UCSD-AML1 (cell line): ENCODE results near the gene OMA1.
"Not testable (repeated sequence)": the region's sequence is repeated elsewhere in the genome, so short reads cannot be mapped to it uniquely, and the experiment has no call there.

ENCODE experiments used
- DNase-seq: peaks from one replicate; lab custom pipeline; 2025; ENCODE audit not compliant: unreplicated experiment; lab: John Stamatoyannopoulos, UW

The OMA1 gene

DNA sequence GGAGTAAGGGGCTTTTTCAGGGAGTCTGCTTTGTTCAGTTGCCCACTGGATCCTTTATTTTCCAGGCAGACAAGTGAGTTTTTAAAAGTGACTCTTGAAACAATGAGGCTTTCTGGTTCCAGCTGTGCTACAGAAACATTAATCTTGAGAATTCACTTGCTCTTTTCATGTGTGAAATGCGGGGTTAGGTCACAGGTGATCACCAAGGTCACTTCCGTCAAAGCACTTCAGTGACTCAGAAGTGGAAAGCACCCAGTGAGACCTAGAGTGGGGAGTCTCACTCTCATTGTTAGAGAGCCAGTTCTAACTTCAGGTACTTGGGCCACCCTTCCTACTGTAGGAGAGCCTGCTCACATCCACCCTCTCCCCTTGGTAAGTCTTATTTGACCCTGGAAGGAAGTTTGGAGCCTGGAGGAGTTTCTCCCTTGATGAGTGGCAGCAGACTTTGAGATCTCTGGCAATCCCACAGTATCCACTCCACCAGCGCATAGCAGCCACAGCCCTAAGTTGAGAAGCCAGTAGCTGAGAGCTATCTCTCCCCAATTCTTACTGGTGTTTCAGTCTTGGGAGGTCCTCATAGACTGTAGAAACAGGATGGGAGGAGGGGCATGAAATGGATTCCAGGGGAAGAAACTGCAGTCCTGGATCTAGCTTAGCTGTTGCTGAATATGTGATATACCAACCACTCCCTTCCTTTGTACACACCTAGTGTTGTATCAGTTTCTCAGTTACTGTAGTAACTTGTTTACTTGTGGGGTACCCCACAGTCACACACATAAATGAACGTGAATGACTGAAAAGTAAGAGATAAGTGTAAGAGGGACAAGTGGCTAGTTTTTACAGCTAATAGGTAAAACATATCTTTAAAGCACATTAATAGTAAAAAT lies 27.4 kb upstream of the OMA1 start:
- DNase-seq = no peak

DNA sequence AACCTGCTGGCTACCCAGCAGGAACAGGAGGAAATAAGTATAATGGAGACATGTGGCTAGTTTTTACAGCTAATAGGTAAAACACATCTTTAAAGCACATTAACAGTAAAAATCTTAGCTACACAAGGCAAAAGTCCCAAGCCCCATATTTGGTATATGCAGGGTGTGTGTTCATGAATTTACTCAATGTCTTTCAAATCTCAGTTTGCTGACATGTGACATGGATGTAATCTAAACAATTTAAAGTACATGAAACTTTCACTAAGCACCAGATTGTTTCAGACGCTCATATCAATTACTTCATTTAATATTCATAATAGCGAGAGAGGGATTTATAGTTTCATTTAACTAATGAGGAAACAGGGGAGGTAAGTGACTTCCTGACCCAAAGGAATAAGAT lies 26.6 kb upstream of the OMA1 start:
- DNase-seq = no peak

DNA sequence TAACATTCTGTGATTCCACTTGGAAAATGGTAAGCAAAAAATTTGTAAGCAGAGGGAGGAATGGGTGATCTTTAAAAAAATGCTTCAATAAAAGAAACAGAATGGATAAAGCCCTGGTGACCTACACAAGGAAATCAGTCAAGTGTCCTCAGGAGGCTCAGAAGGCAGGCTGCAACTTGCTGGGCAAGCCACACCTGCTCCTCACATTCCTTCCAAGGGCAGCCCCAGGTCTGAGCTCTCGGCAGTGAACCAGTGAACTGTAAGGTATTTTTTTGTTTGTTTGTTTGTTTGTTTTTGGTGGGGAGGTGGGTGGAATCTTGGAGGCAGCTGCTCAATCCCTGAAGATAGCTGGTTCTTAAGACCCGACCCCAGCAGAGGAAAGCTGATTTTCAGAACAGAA lies 26.2 kb upstream of the OMA1 start:
- no peak for DNase-seq

DNA sequence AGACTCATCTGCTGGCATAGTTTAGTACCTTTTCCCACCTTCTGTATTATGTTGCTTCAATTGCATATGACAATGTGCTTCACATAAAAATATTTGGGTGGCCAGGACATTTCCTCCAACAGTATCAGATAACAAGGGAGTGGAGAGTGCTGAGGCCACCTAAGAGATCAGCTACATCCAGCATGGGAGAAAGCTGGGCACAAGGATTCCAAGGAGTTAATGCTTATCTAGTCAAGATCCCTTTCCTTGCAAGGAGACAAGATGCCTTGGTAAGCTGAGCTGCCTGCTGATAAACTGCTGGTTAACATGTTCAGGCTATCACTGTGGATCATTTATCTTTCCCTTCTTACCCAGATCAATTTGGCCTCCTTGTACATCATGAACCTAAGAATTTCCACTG lies 25.1 kb upstream of the OMA1 start:
- DNase-seq = no peak

DNA sequence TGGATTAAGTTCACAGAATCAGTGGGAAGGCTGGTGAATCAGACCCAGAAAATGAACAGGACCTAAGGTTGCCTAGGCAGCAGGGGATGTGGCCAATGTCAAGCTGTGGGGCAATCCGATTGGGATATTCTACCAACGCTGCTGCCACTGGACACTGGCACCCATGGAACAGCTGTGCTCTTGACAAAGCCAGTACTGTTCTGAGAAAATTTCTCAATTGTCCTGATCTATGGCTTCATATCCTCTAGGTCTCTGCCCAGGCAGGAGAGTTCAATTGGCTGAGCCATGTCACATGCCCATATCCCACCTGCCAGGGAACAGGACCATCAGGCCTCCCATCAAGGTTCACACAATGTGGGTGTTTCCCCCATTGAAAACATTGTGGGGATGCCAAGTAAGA lies 24.3 kb upstream of the OMA1 start:
- no peak for DNase-seq

DNA sequence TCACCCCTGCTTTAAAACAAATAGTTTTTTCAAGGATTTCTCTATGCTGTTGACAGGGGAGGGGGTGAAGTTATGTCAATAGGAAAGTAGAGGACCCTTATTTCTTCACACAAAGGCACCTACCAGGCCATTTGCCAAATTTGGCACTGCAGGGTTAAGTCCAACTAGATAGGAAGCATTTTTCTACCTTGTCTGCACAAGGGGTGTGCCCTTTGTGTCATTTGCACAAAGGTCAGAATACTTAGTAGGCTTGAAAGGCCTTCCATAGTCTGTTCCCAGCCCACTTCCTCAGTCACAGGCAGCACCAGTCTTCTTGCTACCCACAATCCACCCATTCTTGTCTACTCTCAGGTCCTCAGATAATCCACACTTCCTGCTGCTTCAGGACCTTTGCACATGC lies 23.6 kb upstream of the OMA1 start:
- no peak for DNase-seq

DNA sequence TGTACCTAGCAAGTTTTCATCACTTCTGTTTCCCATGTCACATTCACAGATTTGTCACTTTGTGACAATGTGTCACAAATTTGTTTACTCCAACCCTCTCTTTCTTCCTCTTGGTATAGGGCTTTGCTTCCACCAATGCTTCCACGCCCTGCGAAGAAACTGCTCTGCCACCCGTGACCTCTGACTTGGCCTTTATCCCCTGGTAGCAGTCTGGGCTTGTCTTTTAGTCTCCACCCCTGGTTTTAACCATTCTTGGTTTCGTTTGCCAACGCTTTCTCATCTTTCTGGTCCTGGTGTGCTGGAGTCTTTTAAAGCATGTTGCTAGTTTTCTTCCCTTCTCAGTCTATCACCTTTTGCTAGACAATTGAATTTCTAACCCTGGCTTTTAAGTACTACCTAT lies 22.4 kb upstream of the OMA1 start:
- no peak for DNase-seq

DNA sequence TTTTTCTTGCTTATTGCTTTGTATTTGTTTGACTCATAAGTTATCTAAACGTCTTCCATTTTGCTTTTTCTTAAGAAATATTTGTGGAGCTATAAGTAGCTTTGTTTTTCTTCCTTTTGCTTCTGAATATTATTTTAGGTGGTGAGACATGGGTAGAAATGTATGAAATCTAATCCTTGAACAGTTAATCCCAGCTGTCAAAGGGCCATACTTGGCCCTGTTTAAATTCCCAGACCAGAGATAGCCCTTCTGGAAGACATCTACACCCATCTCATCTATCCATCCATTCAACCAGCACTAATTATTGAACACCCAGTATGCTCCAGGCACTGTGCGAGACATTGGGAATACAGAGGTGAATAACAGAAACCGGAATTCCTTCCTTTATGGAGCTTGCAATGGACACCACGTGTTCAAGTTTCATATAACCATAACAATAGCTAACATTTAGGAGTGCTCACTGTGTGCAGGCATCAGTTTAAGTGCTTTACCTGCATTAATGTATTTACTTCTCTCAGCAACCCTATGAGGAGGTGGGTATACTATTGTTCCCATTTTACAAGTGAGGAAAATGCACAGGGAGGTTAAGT lies 21.8 kb upstream of the OMA1 start:
- no peak for DNase-seq

DNA sequence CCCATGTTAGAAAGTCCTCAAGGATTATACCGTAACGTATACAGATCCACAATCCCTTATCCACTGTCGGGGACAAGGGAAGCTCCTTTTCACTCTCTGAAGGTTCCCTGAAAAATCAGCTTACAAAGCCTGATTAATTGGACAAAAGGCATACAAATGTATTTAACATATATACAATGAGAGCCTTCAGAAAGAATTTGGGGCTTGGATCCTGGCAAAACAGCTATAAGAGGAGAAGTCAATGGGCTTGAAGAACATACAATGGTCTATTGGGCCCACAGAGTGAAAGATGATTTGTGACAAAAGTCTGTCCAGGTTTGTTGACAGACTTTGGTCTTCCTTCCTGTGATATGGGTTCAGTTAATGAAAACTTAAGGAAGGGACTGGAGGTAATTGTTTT lies 19.8 kb upstream of the OMA1 start:
- DNase-seq = no peak

DNA sequence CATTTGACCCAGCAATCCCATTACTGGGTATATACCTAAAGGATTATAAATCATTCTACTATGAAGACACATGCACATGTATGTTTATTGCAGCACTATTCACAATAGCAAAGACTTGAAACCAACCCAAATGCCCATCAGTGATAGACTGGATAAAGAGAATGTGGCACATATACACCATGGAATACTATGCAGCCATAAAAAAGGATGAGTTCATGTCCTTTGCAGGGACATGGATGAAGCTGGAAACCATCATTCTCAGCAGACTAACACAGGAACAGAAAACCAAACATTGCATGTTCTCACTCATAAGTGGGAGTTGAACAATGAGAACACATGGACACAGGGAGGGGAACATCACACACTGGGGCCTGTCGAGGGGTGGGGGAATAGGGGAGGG lies 17.2 kb upstream of the OMA1 start:
- not testable (repeated sequence) for DNase-seq

DNA sequence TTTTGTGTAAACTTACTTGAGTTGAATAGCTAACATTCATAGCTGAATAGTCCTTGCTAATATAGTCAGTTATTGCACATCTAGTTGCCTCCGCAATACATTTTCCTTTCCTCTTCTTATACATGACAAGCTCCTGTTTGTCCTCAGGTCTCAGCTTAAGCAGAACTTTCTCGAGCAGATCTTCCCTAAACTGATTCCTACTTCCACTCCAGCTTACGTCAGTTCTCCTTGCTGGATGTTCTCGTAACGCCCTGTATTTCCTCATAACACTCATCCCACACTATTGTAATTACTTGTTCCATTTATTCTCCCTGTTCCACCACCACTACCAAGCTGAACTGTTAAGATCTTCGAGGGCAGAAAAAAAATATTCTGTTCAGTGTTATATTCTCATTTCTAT lies 15.1 kb upstream of the OMA1 start:
- no peak for DNase-seq

DNA sequence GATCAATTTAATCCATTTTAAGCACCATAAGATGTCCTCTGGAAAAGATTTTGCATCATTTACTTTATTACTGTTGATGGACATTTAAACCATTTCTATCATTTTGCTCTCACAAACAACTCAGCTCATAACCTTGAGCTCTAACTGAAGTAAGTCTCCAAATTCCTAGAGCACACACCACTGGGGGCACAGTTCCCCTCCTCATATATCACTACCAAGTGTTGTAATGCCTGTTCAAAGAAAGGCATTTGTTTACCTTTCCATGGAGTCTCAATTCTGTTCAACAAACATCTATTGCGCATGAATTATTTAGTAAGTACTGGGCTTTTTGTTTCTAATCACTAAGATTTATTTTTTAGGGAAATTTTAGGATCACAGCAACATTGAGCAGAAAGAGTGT lies 8.9 kb upstream of the OMA1 start:
- no peak for DNase-seq

DNA sequence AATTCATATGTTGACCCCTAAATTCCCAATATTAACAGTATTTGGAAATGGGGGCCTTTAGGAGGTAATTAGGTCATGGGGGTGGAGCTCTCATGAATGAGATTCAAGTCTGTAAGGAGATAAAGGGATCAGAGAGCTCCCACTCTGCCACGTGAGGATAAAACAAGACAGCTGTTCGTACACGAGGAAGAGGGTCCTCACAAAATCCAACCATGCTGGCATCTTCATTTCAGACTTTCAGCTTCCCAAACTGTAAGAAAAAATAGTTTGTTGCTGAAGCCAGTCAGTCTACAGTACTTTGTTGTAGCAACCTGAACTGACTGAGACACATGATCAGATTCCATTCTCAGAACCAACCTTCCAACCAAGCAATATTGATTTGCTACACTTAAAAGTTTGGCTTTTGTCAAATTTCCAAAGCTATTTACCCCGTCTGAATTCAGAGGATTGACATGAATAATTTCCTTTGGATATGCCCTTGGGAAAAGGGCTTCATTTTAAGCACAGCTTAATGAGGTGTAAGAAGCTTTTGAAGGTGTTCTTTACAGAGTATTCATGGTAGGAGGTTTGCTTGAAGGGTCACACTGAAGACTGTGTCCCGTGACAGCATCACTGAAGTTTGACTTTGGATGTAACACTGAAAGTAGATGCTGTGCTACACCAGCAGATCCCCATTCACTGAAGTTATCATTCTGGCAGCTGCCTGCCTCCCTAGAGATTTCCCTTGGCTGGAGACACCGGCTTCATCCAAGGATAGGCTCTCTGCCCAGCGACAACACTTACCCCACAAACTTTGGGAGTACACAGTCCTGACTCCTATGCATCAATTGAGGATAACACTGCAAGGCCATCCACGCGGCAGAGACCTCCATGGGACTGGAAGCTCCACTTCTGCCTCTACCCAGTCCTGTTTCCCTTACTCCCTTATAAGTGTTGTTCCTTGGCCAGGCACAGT lies 4.9 kb upstream of the OMA1 start:
- no peak for DNase-seq

DNA sequence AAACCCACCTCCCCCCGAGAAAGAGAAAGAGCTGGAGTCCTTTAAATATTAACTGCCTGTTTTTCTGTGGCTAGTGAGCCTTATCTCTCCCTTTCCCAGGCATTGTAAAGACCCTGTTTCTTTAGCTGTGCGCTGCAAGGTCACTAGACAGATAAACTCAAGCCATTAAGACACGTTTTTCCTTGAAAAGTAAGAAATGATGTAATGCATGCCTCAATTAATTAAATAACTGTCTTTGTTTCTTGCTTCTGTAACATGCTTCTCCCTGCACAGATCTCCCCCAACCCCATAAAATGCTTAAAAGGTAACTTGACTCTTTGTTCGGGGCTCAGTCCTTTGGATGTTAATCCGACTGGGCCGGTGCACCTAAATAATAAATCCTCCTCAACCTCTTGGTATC lies 2.8 kb upstream of the OMA1 start:
- not testable (repeated sequence) for DNase-seq

DNA sequence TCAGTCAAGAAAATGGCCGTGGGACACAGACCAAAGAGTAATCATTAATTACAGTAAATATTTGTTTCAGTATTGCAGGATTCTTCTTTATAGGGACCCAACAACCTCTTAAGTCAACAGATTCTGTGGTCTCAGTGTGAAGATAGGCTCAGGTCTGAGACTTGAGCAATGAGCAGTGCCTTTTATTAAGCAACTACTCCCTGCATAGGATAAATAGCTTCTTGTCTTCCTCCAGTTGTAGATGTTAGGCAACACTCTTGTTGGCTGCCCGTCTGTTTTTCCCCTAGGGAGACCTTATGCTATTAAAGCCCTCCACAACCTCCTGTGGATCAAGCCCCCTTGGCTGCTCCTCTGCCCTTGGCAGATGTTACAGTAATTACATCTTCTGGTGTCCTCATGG lies 1.8 kb upstream of the OMA1 start:
- DNase-seq = no peak

DNA sequence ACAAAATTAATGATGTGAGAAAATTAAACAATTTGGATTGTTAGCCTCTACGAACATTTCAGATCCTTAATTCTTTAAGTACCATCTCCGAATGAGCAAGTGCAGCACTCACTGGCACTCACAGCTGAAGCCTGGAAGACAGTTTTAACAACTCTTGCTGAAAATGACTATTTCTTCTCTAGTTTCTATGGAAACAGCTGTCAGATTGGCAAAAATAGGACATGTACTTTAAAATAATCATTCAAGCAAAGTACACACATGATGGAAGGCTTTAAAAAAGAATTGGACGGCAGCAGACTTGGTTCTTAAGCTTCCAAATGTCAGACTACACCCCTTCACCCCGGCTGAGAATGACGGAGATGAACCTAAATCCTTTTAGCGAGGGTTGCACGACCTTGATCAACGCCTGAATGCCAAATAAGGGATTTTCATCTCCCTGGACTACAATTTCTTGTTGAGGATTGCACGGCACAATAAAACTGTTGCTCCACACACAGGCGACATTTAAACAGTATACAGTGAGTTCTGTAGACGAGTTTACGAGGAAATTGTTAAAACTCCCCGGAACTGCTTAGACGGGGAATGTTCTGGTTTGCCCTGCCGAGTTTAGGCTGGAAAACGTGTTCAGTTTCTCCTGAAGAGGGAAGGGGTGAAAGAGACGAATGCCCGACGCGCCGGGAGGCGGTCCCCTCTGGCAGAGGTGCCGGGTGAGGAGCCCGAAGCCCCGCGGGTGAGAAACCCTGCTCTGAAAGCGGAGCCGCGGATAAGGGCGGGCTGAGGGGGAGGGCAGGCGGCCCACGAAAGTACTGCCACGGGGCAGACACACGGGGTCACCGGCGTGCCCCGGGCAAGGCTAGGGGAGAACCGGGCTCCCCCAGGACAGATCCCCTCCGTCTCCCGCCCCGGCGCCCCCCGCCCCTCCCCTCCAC lies 671 bp downstream of the OMA1 start:
- peak; percentile 83 for DNase-seq

DNA sequence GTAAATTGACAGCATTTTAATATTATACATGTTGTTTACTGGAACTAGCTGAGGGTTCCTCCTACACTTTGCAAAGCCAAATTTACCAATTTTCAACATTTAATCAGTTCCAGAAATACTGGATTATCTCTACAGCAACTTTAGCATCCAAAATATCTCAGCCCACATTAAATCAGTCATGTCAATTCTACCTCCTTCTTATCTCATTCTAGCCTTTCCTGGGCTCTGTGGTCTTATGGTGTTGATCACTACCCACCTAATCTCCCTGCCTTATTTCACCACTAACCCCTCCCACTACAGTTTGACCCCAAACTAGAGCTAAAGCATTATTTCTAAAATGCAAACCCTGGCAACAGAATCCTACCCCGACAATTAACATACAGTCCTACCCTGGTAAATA lies 3.3 kb downstream of the OMA1 start:
- no peak for DNase-seq

DNA sequence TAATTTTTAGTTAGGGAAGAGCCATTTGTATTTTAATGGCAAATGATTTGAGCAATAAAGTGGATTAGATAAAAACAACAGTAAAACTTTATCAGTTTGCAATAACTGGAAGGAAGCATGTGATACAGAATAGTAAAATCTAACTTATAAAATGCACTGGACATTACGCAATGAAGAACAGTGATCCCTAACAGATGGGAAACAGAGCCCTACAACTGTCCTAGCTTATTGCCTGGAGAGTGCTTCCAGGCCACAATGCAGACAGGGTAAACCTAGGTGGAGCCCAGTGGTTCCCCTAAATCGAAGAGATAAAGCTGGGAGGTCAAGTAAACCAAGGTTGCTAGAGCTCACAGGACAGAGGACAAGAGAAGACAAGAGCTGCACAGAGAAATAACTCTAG lies 7.0 kb downstream of the OMA1 start:
- no peak for DNase-seq

DNA sequence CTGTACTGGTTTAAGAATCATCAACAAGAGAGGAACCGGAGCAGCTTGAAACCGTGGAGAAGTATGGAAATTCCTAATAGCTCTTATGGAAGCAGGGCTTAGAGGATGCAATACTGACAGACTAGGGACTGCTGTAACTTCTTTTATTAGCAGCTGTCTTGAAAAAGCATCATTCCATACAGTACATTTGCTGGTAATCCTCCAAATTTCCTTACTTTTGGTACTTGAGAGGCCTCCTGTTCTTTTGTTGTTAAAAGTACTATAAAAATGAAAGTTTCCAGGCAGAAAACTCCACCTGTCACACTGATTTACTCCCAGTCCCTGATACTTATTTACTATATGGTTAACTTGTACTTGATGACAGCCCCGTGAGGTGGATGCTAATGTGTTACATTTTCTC lies 7.7 kb downstream of the OMA1 start:
- no peak for DNase-seq

DNA sequence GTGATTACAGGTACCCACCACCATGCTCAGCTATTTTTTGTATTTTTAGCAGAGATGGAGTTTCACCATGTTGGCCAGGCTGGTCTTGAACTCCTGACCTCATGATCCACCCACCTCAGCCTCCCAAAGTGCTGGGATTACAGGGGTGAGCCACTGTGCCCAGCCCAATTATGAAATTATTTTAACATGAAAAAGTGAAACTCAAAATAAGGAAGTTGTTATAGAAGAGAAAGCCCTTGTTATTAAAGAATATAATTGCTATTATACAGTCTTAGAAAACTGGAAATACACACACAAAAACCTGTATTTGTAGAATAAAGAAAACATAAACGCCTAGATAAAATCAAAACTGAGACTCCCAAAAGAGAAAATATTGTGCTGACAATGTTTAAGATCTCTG lies 14.7 kb downstream of the OMA1 start:
- DNase-seq = not testable (repeated sequence)

DNA sequence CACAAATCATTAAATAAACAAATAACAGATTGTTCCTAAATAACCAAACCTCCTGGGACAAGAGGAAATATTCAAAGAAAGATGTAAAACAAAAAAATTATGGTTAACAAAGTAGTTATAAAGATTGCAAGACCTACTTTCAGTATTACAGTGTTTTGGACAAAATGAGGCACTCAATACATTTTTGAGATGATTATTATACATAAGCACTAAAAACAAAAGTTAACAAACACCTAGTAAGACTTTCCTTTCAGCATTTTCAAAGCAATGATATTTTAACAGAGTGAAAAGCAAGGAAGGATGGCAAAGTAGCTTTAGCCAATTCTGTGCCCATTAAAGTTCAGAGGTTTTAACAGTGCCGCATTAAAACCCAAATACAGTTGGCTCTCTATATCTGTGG lies 17.2 kb downstream of the OMA1 start:
- no peak for DNase-seq
